Measurements from ENCODE around the gene S100A7. TPM values are rescaled to one million over a fixed set of nuclear protein-coding genes. Genes with fewer than 3 reads are reported as not detected.

The S100A7 gene
- total RNA-seq, 2 donors from 2014 or later = not detected

- intact Hi-C loops (cut with DNase I) = no loop called here
- TF ChIP-seq POLR2A (IDR thresholded peaks at IDR 0.05) = no peak
- TF ChIP-seq CTCF (IDR thresholded peaks at IDR 0.05) = no peak
- TF ChIP-seq POLR2AphosphoS5 (IDR thresholded peaks at IDR 0.05) = no peak
- no peaks in the 10 kb centered on the region for H3K4me1 ChIP-seq (replicated peaks)
- H3K27me3 ChIP-seq (replicated peaks; ENCODE audit: insufficient read depth) = no peaks in the 10 kb centered on the region
- H3K4me3 ChIP-seq = no peak overlapping the region
- 81% methylated on average over 7 of the region's 7 CpGs for WGBS
- no peak for DNase-seq (ENCODE audit: low spot score)
- H3K36me3 ChIP-seq = no peaks in the 10 kb centered on the region
- H3K27ac ChIP-seq = no peak overlapping the region
- no peaks in the 10 kb centered on the region for H3K9me3 ChIP-seq
Observed at GRCh38 chr1:153438599-153438998, 21.9 kb downstream of the S100A7 start.

- Histone ChIP-seq H3K27ac (no peak overlapping the region), H3K4me1 (replicated peaks) (no peaks in the 10 kb centered on the region), H3K36me3 (no peaks in the 10 kb centered on the region), H3K9me3 (no peaks in the 10 kb centered on the region), H3K27me3 (replicated peaks; ENCODE audit: insufficient read depth) (no peaks in the 10 kb centered on the region), H3K4me3 (no peak overlapping the region)
- DNase-seq (ENCODE audit: low spot score) = no peak
- 97% methylated on average over 4 of the region's 4 CpGs for WGBS
- TF ChIP-seq POLR2A (IDR thresholded peaks at IDR 0.05) (no peak), POLR2AphosphoS5 (IDR thresholded peaks at IDR 0.05) (no peak), CTCF (IDR thresholded peaks at IDR 0.05) (no peak)
- intact Hi-C loops (cut with DNase I) = no loop called here
Observed at GRCh38 chr1:153437236-153437635, 23.2 kb downstream of the S100A7 start.

GRCh38 chr1:153434746-153435455 is 25.6 kb downstream of the S100A7 start:
- WGBS = 78% methylated on average over 11 of the region's 11 CpGs
- H3K9me3 ChIP-seq = no peaks in the 10 kb centered on the region

GRCh38 chr1:153432874-153433681 is 27.4 kb downstream of the S100A7 start:
- 82% methylated on average over 9 of the region's 9 CpGs for WGBS
- no peak for DNase-seq (ENCODE audit: low spot score)

More at GRCh38 chr1:153434746-153435455, 25.6 kb downstream of the S100A7 start:
- Histone ChIP-seq H3K36me3 (no peaks in the 10 kb centered on the region), H3K4me1 (replicated peaks) (no peaks in the 10 kb centered on the region), H3K27ac (no peak overlapping the region), H3K4me3 (no peak overlapping the region), H3K27me3 (replicated peaks; ENCODE audit: insufficient read depth) (no peaks in the 10 kb centered on the region)
- intact Hi-C loops (cut with DNase I) = no loop called here
- DNase-seq (ENCODE audit: low spot score) = no peak
- no peak for TF ChIP-seq CTCF (IDR thresholded peaks at IDR 0.05)
- TF ChIP-seq POLR2A (IDR thresholded peaks at IDR 0.05) = no peak
- TF ChIP-seq POLR2AphosphoS5 (IDR thresholded peaks at IDR 0.05) = no peak

More at GRCh38 chr1:153432874-153433681, 27.4 kb downstream of the S100A7 start:
- TF ChIP-seq POLR2A (IDR thresholded peaks at IDR 0.05) = no peak
- TF ChIP-seq CTCF (IDR thresholded peaks at IDR 0.05) = no peak
- TF ChIP-seq POLR2AphosphoS5 (IDR thresholded peaks at IDR 0.05) = no peak
- intact Hi-C loops (cut with DNase I) = no loop called here
- no peak overlapping the region for H3K4me3 ChIP-seq
- no peak overlapping the region for H3K27ac ChIP-seq
- no peaks in the 10 kb centered on the region for H3K4me1 ChIP-seq (replicated peaks)
- no peaks in the 10 kb centered on the region for H3K36me3 ChIP-seq
- H3K27me3 ChIP-seq (replicated peaks; ENCODE audit: insufficient read depth) = no peaks in the 10 kb centered on the region
- no peaks in the 10 kb centered on the region for H3K9me3 ChIP-seq
